ENCODE data around the gene NRL. TPM values are rescaled to one million over a fixed set of nuclear protein-coding genes. Genes with fewer than 3 reads are reported as not detected.

The NRL gene
- total RNA-seq, 1 experiment from 2014 or later = 1.3 TPM

GRCh38 chr14:24093901-24094840 is 20.6 kb downstream of the NRL start, which contains the start of gene PCK2 (continued):
- TF ChIP-seq, protein P1, sequence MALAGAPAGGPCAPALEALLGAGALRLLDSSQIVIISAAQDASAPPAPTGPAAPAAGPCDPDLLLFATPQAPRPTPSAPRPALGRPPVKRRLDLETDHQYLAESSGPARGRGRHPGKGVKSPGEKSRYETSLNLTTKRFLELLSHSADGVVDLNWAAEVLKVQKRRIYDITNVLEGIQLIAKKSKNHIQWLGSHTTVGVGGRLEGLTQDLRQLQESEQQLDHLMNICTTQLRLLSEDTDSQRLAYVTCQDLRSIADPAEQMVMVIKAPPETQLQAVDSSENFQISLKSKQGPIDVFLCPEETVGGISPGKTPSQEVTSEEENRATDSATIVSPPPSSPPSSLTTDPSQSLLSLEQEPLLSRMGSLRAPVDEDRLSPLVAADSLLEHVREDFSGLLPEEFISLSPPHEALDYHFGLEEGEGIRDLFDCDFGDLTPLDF (CRISPR knock-in tag; IDR thresholded peaks at IDR 0.05) = peak; percentile 65; the same call in 1 of the 2 replicates
- TF ChIP-seq, protein P2, sequence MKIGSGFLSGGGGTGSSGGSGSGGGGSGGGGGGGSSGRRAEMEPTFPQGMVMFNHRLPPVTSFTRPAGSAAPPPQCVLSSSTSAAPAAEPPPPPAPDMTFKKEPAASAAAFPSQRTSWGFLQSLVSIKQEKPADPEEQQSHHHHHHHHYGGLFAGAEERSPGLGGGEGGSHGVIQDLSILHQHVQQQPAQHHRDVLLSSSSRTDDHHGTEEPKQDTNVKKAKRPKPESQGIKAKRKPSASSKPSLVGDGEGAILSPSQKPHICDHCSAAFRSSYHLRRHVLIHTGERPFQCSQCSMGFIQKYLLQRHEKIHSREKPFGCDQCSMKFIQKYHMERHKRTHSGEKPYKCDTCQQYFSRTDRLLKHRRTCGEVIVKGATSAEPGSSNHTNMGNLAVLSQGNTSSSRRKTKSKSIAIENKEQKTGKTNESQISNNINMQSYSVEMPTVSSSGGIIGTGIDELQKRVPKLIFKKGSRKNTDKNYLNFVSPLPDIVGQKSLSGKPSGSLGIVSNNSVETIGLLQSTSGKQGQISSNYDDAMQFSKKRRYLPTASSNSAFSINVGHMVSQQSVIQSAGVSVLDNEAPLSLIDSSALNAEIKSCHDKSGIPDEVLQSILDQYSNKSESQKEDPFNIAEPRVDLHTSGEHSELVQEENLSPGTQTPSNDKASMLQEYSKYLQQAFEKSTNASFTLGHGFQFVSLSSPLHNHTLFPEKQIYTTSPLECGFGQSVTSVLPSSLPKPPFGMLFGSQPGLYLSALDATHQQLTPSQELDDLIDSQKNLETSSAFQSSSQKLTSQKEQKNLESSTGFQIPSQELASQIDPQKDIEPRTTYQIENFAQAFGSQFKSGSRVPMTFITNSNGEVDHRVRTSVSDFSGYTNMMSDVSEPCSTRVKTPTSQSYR (CRISPR knock-in tag; IDR thresholded peaks at IDR 0.05) = peak; percentile 43; the same call in 1 of the 2 replicates
- TF ChIP-seq ZNF263 (CRISPR knock-in tag; IDR thresholded peaks at IDR 0.05; ENCODE audit: low read depth) (peak; percentile 16; the same call in 1 of the 2 replicates), ZNF425 (CRISPR knock-in tag; conservative IDR thresholded peaks at IDR 0.05) (no peak), TP53 (CRISPR knock-in tag; IDR thresholded peaks at IDR 0.05) (peak; percentile 65; the same call in 1 of the 2 replicates), ZNF416 (CRISPR knock-in tag; IDR thresholded peaks at IDR 0.05) (peak; percentile 82), SP1 (CRISPR knock-in tag; conservative IDR thresholded peaks at IDR 0.05) (peak; percentile 84; the same call in 1 of the 2 replicates), TEAD4 (CRISPR knock-in tag; IDR thresholded peaks at IDR 0.05) (peak; percentile 25; the same call in 1 of the 2 replicates), MLX (CRISPR knock-in tag; IDR thresholded peaks at IDR 0.05) (no peak), HMGA2 (CRISPR knock-in tag; IDR thresholded peaks at IDR 0.05) (no peak), OVOL2 (CRISPR knock-in tag; IDR thresholded peaks at IDR 0.05; ENCODE audit: borderline replicate concordance) (no peak), JUN (CRISPR knock-in tag; IDR thresholded peaks at IDR 0.05) (no peak), MYBL2 (CRISPR knock-in tag; IDR thresholded peaks at IDR 0.05) (no peak), GRHL2 (CRISPR knock-in tag; IDR thresholded peaks at IDR 0.05; ENCODE audit: insufficient replicate concordance, severe bottlenecking) (no peak), ZSCAN18 (CRISPR knock-in tag; IDR thresholded peaks at IDR 0.05) (no peak), AR (CRISPR knock-in tag; IDR thresholded peaks at IDR 0.05) (no peak), JAZF1 (CRISPR knock-in tag; IDR thresholded peaks at IDR 0.05) (no peak), ZNF232 (CRISPR knock-in tag; IDR thresholded peaks at IDR 0.05) (no peak), HMGXB4 (CRISPR knock-in tag; IDR thresholded peaks at IDR 0.05) (no peak; the same call in 1 of the 2 replicates)
